UCSD-AML1 (cell line): ENCODE measurements around the gene SHISA8.
A peak's percentile ranks its signal among the peaks of the same experiment; 100 is the strongest.

Source experiments
- DNase-seq: peaks from one replicate; lab custom pipeline; 2025; ENCODE audit not compliant: unreplicated experiment; lab: John Stamatoyannopoulos, UW

The SHISA8 gene

GRCh38 chr22:41934284-41935014, 19.6 kb upstream of the SHISA8 start:
- no peak for DNase-seq

- DNase-seq = no peak
These were observed 18.7 kb upstream of the SHISA8 start for GRCh38 chr22:41933411-41934177.

- DNase-seq = no peak
These were observed 17.5 kb upstream of the SHISA8 start for GRCh38 chr22:41932353-41932752.

- no peak for DNase-seq
These were observed 16.9 kb upstream of the SHISA8 start for GRCh38 chr22:41931701-41932269.

DNA sequence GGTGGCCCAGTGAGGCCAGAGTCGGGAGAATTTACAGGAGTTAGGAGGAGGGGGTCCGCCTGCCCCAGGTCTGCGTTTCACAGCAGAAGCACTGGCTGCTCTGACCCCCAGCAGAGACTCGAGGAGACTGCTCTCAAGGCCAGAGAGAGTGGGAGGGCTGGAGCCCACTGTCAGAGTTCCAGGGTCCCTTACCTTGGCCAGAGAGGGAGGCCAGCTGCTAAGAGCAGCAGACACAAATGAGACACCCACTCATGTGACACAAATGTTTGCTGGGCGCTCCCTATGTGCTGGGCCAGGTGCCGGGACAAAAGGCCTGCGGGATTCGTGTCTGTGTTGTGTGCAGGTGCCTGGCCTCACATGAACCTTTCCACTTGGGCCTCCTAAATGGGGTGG, 14.5 kb upstream of the SHISA8 start:
- DNase-seq = no peak

DNA sequence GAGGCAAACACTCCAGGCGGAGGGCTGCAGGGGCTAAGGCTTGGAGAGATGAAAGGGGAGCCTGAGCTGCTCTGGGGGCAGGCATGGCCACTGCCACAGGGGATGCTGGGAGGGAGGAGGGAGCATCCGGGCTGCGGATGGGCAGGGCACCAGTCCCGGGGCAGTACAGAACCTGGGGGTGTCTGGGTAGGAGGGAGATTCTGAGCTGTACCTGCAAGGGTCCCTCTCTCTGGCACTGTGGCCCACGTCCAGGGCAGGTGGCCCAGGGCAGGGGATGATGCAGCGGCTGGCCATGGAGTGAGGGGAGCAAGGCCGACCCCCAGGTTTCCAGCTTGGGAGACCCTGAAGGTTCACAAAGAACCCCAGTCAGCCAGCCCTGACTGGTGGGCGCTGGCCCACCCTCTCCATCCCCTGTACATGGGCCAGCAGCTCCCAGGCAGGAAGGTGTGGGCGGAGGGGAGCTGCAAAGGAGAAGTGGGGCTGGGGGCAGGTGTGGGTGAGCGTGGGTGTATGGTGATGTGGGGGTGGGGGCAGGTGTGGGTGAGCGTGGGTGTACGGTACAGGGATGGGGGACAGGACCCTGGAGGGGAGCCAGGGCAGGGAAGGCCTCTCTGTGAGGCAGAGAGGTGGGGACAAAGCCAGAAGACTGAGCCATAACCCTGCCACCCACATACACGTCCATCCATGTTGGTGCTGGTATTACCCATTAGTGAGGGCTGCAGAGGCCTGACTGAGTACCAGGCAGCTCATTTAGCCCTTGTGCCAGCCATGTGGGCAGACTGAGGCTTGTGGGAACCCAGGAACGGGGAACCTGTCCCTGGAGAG, 13.9 kb upstream of the SHISA8 start:
- no peak for DNase-seq

- no peak for DNase-seq
These were observed 12.9 kb upstream of the SHISA8 start for GRCh38 chr22:41927813-41928212.

- DNase-seq = peak; percentile 75
These were observed 11.0 kb upstream of the SHISA8 start for GRCh38 chr22:41925783-41926460.

DNA sequence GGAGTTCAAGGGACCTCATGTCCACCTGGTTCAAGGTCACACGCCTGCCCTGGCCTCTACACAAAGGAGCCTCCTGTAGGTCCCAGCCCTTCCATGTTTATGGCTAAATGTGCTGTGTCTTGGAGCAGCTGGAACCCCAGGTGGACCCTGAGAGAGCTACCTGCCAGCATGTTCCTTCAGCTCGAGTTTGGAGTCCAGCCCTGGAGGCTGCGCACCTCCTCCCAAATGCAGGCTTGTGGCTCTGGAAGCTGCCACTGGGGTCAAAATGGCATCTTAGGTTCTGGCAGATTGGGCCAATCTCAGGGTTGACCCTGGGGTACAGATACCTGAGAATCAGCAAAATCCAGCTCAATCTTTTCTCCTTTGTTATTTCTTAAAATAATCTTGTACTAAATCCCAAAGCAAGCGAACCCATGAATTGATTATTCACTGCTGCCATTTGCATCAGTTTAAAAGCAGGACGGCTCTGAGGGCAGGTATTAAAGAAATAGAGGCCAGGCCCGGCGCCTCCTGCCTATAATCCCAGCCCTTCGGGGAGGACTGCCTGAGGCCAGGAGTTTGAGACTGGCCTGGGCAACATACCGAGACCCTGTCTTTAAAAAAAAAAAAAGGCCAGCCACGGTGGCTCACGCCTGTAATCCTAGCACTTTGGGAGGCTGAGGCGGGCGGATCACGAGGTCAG, 8.9 kb upstream of the SHISA8 start:
- no peak for DNase-seq

GRCh38 chr22:41922940-41923594, 8.2 kb upstream of the SHISA8 start:
- no peak for DNase-seq

DNA sequence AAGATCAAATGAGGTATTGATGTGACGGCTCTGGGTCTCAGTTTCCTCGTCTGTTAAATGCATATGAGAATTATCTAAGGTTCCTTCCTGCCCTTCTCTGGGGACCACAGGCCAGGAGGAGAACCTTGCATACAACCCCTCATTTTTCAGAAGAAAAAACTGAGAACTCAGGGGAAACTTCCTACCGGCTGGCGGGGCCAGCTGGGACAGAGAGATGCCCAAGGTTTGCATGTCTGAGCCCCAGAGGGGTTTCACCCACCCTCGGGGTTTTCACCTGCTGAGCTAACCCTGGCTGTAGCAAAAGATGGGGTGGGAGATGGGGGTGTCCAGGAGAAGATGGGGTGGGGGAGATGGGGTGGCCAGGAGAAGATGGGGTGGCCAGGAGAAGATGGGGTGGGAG, 7.5 kb upstream of the SHISA8 start:
- DNase-seq = no peak

GRCh38 chr22:41920271-41920976, 5.5 kb upstream of the SHISA8 start:
- DNase-seq = peak; percentile 37

- DNase-seq = no peak
These were observed 4.7 kb upstream of the SHISA8 start for GRCh38 chr22:41919357-41920224.

GRCh38 chr22:41917903-41918791, 3.3 kb upstream of the SHISA8 start:
- peak; percentile 62 for DNase-seq

DNA sequence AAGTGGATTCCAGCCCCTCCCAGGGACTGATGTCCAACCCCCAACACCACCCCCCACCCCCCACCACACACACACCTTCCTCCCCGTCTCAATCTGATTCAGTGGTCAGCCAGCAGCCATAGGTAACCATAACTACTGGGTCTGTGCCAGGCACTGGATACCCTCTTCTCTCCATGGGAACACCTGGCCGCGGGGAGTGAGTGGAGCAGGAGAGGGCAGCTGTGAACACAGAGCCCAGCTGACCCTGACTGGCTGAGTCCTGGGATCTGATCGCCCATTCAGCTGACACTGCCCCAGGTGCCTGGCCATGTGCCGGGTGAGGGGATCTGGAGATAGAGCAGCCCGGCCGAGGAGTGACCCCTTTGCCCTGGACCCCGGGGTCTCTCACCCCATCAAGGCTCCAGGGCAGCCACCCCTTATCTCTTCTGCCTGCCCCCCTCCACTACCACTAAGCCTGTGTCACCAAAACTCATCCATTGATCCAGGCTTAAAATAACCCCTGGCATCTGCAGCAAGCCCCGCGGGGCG, 2.6 kb upstream of the SHISA8 start:
- DNase-seq = no peak

GRCh38 chr22:41916745-41917358, 2.0 kb upstream of the SHISA8 start:
- DNase-seq = no peak
